T47D (cell line): ENCODE results near the gene EYA3.

Experiments used
- DNase-seq, 2 experiments: peaks; one replicate each; pipeline versions ENCODE4 v3.0.0 to v3.0.0-alpha.2; 2011 to 2012; ENCODE audit warnings: low read depth in 1 of 2, low spot score in 1 of 2
- JUND ChIP-seq: IDR thresholded peaks from 2 replicates; pipeline ENCODE4 v1.6.1; 2012; ENCODE audit warnings: low read depth
- in situ Hi-C: cut with HindIII; loops from 2 replicates; pipeline ENCODE4 v1.10.0; 2016; ENCODE audit warnings: low sequenced_read_pairs, low pct_unique_long_range_greater_than_20kb

Gene EYA3

DNA sequence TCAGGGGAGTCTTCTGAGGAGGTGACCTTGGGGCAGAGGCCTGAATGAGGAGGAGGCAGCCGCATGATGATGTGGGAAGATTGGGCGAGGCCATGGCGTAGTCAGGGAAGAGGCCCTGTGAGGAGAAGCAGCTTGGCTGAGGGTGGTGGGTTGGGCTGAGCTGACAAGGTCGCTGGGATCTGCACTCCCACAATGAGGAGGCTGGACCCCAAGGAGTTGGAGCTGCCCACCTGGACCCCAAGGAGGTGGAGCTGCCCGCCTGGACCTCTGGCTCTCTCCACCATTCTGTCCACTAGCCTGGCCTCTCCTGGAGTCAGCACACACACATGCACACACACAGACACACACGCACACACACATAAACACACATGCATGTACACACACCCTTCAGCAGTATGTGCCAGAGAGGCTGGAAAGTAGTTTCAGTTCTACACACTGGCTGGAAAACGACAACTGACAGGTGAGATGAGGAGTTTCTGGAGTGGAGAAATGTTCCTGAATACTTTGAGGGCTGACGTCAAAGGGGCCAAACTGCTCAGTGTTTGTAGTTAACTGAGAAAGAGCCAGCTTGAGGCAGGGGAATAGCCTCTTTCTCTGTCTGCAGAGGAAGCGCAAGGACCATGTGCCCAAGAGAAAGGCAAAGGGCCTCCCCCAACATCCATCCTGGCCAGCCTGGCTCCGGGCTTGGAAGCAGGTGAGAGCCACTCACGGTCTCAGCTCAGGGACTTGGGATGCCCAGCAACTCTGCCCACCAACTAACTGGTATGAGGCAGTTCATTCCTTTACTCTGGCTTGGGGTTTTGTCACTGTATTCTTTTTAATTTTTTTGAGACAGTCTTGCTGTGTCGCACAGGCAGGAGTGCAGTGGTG lies 146.5 kb downstream of the EYA3 start:
- no peak for TF ChIP-seq JUND
- in situ Hi-C loops = no loop called here
- DNase-seq = no peak

DNA sequence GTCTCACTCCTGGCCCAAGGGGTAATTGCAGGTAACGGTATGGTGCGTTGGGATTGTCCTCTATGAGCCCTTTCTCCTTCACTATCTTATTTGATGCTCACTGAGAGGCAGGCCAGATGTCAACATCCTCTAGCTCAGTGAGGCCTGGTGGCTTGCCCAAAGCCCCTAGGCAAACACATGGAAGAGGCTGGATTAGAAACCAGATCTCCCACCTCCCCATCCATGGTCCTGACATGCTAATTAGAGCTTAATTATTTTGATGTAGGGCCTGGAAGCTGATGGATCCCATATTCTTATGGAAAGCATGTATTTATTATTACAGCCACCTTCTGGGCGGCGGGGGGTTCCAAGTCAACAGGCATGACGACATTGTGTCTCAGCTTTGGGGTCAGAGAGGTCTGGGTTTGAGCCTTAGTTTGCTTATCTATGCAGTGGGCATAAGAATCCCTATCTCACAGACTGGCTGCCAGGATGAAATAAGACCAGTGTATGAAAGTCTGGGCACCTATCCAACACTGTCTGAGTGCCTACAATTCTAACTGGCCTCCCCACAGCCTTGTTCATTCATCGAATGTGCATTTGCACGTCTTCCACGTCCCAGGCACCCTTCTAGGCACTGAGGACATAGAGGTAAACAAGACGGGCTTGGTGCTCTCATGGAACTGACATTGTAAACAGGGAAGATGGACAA lies 147.4 kb downstream of the EYA3 start:
- no peak for TF ChIP-seq JUND
- no peak for DNase-seq
- in situ Hi-C loops = no loop called here

GRCh38 chr1:27940297-27940696 lies 148.1 kb downstream of the EYA3 start:
- no peak for TF ChIP-seq JUND
- in situ Hi-C loops = no loop called here
- DNase-seq = no peak

DNA sequence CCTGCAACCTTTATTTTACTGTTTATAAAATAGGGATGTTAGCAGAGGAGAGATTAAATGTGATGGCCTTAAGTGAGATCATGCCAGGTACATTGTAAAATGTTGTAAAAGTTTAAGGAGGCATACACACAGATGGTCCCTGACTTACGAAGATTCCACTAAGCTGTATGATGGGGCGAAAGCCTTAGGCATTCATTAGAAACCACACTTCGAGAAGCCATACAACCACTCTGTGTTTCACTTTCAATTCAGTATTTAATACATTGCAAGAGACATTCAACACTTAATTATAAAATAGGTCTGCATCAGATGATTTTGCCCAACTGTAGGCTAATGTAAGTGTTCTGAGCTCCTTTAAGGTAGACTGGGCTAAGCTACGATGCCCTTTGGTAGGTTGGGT lies 149.9 kb downstream of the EYA3 start:
- TF ChIP-seq JUND = no peak
- DNase-seq = no peak
- in situ Hi-C loops = no loop called here

DNA sequence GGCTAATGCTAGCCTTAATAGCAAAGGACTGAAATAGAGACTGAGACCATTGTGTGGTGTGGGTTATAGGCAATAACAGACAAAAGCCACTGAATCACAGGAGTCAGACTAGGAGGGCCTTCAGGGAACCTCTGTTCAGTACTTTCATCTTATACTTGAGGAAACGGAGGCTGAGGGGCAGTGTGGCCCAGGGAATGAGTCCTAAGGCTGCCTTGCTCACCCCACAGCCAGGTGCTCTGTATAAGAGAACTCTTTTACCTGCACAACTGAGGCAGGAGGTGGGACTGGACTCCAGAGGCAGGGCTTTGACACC lies 150.9 kb downstream of the EYA3 start:
- TF ChIP-seq JUND = no peak
- in situ Hi-C loops = no loop called here
- no peak for DNase-seq

- no peak for DNase-seq
These were observed 152.0 kb downstream of the EYA3 start for GRCh38 chr1:27936370-27936769.

GRCh38 chr1:27935721-27936120 lies 152.7 kb downstream of the EYA3 start:
- in situ Hi-C loops = no loop called here
- no peak for TF ChIP-seq JUND
- no peak for DNase-seq

More at GRCh38 chr1:27936370-27936769, 152.0 kb downstream of the EYA3 start:
- no peak for TF ChIP-seq JUND
- in situ Hi-C loops = no loop called here

DNA sequence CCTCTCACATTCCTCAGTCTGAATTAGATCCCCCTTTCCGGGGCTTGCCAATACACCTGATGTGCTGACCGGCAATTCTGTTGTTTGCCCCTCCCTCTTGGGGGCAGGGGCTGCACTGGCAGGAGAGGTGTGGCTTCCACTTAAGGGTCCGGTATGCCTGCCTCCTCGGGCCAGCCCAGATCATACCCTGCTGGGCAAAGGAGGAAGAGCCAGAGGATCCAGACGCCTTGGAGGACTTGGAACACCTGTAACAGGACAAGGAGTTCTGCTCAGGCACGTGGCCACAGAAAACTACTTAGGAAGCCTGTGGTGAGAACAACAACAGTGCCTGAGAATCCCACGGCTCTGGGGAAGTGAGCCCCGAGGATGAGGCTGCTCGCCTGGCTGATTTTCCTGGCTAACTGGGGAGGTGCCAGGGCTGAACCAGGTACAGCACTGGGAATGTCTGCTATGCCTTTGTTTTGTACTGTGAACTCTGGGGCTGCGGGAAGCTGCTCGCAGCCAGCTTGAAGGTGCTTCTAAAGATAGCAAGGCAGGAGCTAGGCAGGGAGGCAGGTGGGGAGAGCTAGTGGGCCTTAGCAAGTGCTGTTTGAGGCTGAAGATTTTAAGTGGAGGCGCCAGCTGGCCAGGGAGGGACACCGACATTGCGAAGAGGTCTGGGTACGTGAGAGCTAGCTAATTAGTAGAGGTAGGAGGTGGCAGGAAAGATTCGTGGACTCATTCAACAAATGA lies 153.4 kb downstream of the EYA3 start, which contains the start of gene SMPDL3B:
Gene SMPDL3B (plus strand): TSS at position 183 of the 732 bp plus-strand sequence. CDS start 184 bp downstream, at position 367.
- in situ Hi-C loops = no loop called here
- DNase-seq = peak; percentile 58 to 86
- no peak for TF ChIP-seq JUND

- TF ChIP-seq JUND = no peak
- in situ Hi-C loops = no loop called here
- no peak for DNase-seq
These were observed 156.7 kb downstream of the EYA3 start for GRCh38 chr1:27931759-27932158.

- no peak for TF ChIP-seq JUND
- no peak for DNase-seq
- in situ Hi-C loops = no loop called here
These were observed 157.2 kb downstream of the EYA3 start for GRCh38 chr1:27931184-27931583.

- no peak for TF ChIP-seq JUND
- no peak for DNase-seq
- in situ Hi-C loops = no loop called here
These were observed 160.0 kb downstream of the EYA3 start for GRCh38 chr1:27928216-27928954.

GRCh38 chr1:27922272-27922671 lies 166.1 kb downstream of the EYA3 start:
- no peak for DNase-seq
- in situ Hi-C loops = no loop called here
- TF ChIP-seq JUND = no peak
